GM08714 (cell line): ENCODE results near the gene GPR137B.
"Not testable (repeated sequence)": the region's sequence is repeated elsewhere in the genome, so short reads cannot be mapped to it uniquely, and the experiment has no call there.

ENCODE experiments used
- H3K4me3 ChIP-seq: fragments of 200-500 bp; sonication (Bioruptor generic); 2 replicates; pipeline ENCODE4 v1.5.1; 2014; ENCODE audit warnings: mild to moderate bottlenecking, low read length, inconsistent platforms
- ZNF274 ChIP-seq: IDR thresholded peaks from 2 replicates; pipeline ENCODE4 v1.6.1; 2012; ENCODE audit warnings: mild to moderate bottlenecking, low read depth, low read length

GPR137B gene

DNA sequence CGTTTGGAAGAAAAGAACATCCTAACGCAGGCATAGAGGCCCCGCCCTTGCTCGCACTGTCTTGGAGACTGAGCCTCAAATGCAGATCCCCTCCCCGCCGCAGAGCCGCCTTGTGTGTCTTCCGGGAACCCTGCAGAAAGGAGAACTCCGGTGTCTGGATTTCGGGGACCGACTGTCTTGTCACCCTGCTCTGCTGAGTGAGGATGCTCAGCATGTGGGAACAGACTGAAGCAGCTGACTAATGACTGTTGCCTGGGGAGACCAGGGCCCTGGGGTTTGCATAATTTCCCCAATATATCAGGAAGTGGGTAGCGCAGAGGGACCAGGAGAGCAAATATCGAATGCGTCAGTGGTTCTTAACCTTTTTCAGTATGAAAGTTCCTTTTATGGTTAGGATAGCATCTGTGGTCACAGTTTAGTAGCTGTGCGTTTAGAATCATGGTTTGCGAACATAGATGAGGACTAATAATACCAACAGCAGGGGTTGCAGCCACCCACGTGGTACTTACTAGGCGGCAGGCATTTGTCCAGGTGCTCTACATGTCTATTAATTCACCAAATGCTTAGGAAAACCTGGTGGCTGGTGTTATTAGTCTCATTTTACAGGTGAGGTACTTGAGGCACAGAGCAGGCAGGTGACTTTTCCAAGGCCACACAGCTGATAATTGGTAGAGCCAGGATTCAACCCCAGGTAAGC is 14.3 kb downstream of the GPR137B start:
- no peak for TF ChIP-seq ZNF274
- no peak overlapping the region; the same call in 1 of the 2 replicates for H3K4me3 ChIP-seq

DNA sequence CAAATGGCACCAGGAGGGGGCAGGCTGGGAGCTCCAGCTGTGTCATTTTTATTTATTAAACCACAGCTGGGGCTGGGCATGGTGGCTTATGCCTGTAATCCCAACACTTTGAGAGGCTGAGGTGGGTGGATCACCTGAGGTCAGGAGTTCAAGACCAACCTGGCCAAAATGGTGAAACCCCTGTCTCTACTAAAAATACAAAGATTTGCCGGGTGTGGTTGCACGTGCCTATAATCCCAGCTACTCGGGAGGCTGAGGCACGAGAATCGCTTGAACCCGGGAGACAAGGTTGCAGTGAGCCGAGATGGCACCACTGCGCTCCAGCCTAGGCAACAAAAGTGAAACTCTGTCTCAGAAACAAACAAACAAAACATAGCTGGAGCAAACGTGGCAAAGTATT is 15.7 kb downstream of the GPR137B start:
- H3K4me3 ChIP-seq: not testable (repeated sequence)

DNA sequence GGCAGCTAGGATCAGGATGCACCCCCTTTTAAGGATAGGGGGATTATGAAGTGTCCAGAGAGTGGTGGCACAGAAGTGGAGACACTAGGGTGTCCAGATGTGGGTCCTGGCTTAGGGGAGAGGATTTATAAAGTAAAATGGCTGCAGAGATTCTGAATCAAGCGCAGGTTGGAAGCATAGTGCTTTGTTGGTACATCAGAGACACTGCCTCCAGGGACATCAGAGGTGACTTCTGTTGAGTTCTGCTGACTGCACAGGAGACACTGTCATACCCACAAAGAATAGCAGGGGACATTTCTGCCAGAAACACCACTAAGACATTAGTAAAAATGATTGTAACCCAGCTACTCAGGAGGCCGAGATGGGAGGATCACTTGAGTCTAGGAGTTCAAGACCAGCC is 16.4 kb downstream of the GPR137B start:
- no peak for TF ChIP-seq ZNF274
- H3K4me3 ChIP-seq: no peak overlapping the region

DNA sequence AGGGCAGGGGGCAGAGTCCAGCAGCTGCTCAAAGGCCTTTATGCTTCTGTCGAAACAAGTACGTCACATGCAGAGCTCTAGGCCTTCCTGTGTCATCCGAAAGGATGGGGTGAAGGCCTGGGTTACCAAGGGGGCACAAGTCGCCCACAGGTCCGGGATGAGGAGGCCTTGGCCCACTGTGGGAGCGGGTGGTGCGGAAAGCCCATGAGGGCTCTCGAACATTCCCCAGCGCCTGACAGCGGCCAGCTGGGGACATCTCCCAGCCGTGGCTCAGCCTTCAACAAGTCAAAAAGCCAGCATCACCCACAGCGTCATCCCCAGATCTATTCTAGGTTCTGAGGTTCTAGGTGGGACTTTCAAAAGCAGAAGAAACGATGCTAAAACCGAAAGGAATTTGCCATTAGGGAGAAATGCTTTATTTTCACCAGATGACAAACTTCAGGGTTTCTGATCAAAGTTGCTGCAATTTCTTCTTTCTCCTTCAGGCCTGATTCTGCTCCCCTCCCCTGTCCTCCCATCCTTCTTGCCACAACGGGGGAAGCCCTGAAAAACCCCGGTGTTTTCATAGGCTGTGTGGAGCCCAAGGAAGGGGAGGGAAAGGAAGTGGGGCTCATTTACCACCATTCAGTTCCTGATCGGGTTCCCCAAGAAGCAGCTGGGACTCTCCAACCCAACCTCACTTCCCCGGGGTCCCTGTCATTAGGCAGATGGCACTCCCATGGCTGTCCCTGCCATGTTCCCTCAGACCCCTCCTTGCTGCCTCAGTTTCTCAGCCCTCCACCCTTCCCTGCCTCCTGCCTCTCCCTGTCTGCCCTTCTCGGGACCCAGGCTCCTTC is 17.6 kb downstream of the GPR137B start:
- H3K4me3 ChIP-seq: peak overlapping the region; percentile 5; the same call in 1 of the 2 replicates
- no peak for TF ChIP-seq ZNF274

DNA sequence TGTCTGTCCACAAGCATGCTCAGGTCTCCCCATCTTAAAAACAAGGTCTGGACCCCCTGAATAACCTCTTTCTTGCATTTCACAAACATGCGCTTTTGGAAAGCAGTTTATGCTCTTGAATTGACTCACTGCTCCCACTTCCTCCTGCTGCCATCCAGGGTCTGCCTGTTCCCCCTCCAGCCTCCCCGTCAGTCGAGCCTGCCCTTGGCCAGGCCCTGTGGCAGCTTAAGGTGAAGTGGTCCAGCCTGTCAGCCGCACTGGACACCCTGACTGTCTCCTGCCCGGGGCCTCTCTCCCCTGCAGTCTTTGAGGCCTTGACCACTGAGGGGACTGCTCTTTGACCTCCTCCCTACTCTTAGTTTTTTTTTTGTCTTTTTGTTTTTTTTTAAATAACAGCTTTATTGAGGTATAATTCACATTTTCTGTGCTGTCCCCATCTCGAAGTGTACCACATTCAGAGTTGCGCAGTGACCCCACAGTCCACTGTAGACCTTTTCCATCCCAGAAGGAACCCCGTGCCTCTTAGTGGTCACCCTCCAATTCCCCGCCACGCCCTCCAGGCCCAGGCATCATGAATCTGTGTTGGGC is 18.3 kb downstream of the GPR137B start:
- no peak for TF ChIP-seq ZNF274
- H3K4me3 ChIP-seq: peak overlapping the region; percentile 5; the same call in 1 of the 2 replicates

DNA sequence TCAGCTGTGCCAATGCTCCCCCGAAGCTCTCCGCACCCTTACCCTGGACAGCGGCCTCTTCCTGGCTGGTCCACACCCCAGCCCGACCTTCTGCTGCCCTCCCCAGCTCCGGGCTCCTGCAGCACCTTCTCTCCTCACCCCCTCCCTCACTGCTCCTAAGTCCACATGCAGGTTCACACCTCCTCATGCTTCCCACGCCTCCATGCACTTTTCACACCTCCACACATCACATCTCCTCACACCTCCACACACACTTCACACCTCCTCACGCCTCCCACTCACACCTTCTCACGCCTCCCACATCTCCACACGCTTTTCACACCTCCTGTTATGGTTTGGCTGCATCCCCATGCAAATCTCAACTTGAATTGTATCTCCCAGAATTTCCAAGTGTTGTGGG is 18.9 kb downstream of the GPR137B start:
- no peak for TF ChIP-seq ZNF274
- no peak overlapping the region for H3K4me3 ChIP-seq

DNA sequence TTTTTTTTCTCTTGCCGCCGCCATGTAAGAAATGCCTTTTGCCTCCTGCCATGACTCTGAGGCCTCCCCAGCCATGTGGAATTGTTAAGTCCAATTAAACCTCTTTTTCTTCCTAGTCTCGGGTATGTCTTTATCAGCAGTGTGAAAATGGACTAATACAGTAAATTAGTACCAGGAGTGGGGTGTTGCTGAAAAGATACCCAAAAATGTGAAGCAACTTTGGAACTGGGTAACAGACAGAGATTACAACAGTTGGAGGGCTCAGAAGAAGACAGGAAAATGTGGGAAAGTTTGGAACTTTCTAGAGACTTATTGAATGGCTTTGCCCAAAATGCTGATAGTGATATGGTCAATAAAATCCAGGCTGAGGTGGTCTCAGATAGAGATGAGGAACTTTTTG is 19.4 kb downstream of the GPR137B start:
- H3K4me3 ChIP-seq: not testable (repeated sequence)

DNA sequence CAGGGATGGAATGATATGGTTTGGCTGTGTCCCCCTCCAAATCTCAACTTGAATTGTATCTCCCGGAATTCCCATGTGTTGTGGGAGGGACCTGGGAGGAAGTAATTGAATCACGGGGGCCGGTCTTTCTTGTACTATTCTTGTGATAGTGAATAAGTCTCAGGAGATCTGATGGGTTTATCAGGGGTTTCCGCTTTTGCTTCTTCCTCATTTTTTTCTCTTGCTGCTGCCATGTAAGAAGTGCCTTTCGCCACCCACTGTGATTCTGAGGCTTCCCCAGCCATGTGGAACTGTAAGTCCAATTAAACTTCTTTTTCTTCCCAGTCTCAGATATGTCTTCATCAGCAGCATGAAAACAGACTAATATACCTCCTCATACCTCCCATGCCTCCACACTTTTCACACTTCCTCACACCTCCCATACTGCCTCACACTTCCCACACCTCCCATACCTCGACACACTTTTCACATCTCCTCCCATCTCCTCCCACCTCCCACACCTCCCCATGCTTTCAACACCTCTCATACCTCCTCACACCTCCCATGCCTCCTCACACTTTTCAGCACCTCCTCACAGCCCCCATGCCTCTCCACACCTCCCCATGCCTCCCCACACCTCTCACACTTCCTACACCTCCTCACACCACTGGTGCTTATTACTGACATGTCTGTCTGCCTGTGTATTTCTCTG is 21.3 kb downstream of the GPR137B start:
- TF ChIP-seq ZNF274: no peak
- H3K4me3 ChIP-seq: no peak overlapping the region

DNA sequence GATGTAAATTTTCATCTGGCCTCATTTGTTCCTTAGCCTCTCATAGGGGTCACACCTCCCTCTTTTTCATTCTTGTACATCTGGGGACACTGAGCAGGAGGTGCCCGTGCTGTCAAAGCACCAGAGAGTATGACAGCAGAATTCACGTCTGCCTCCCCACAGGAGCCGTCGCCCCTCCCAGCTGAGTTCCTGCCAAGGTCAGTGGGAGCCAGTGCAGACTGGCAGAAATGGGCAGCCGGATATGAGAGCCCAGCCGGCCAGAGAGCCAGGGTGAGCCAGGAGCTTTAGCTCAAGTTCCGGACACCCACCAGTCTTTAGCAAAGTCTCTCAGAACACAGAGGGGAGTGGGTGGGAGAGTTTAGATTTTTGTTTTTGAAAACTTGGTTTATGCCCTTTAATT is 21.9 kb downstream of the GPR137B start:
- H3K4me3 ChIP-seq: no peak overlapping the region
- TF ChIP-seq ZNF274: no peak

DNA sequence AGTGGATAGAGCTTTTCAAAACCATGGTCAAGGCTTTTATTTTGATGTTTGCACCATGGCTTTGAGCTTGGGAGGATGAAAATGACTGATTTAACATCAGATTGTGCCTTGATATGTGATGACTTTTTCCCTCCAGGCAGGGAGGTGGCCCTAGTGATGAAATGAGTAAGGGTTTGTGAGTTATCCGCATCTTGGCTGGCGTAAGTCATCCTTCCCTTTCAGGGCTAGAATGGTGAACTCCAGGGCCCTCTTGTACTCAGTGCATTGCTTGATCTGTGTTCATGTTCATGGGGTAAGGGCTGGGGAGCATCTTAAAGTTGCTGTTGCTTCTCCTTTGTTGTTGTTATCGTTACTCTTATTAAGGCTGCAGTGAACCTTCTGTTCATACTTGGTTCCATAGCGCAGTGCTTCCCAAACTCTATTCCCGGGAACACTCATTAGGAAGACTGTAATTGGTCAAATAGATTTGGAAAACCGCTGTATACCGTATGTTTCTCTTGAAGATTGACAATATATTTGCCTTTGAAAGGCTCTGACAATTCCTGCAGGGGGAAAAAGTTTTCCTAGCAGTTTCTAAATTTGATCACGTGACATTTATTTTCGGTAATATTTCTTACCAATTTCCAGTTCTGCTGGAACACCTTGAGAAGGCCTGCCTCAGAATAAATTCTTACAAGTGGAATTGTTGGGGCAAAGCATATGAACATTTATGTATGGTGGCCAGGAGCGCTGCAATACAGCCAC is 23.1 kb downstream of the GPR137B start:
- no peak overlapping the region for H3K4me3 ChIP-seq
- no peak for TF ChIP-seq ZNF274

DNA sequence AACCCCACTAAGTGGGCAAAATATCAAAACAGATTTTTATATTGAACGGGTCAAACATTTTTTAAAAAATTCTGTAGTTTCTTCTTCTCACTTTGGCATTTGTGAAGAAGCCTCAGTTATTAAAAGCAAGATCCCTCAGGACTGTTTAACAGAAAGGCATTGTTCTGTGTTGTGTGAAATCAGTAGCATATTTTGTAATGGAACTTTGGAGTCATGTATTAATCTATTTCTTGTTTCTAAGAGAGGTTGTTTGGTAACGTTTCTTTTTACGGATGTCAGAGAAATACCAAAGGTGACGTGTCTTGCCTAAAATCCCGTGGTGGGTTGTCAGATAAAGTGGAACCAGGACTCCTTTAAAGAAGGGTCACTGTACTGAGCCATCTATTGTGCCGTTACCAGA is 23.7 kb downstream of the GPR137B start:
- TF ChIP-seq ZNF274: no peak
- no peak overlapping the region for H3K4me3 ChIP-seq

DNA sequence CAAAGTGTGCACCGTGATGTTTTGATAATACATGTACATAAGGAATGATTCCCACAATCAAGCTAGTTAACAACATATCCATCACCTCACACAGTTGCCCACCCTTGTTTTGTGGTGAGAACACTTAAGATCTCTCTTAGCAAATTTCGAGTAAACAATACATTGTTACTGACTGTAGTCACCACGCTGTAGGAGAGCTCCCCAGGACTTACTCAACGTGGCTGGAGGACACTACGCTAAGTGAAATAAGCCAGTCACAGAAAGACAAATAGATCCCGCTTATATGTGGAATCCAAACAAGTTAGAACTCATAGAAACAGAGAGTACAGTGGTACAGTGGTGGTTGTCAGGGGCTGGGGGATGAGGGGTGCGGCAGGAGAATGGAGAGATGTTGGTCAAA is 24.8 kb downstream of the GPR137B start:
- TF ChIP-seq ZNF274: no peak
- no peak overlapping the region for H3K4me3 ChIP-seq

DNA sequence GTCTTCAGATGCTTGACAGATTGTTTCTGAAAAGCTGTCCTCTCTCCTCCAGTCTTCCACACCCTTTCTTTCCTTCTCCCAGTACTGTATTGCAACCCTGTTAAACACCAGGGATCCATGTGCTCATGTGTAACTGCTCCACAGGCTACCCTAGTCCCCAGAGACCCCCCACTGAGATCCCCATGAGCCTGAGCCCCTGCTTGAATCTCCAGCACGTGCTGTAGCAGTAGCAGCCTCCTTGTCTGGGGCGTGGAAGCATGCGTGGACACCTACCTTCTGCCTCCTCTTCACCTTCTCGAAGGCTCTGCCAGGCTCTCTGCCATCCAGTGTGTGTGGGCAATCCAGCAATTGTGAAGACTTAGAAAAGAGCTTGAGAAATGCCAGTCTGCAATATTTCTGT is 25.2 kb downstream of the GPR137B start:
- no peak for TF ChIP-seq ZNF274

DNA sequence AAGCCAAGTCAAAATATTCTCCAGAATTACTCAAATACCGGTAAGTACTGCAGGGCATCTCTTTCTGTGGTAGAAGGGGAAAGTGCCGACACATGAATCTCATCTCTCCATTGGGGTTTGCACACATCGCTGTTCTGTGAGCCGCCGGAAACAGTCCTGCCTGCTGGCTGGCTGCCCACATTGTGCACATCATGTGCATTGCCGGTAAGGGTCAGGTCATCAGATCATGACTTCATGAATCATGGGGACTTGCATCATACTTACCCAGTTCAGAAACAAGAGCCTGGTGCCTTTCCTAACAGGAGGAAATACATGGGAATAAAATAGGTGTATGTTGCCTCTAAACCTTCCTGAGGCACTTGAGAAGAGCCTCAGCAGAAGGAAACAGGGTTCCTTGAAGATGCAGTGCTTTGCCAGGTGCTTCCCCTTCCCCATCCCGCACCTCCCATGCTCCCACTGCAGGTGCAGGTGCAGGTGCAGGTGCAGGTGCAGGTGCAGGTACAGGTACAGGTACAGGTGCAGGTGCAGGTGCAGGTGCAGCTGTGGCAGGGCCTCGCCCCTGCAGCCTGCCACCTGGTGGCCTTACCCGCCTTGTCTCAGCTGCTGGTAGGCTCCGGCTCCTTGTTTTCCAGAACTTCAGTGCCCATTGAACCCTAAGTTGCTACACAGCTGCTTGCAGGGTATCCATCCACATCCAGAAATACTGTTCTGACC is 26.5 kb downstream of the GPR137B start:
- TF ChIP-seq ZNF274: no peak
- no peak overlapping the region for H3K4me3 ChIP-seq

More for the DNA sequence above, 25.2 kb downstream of the GPR137B start:
- no peak overlapping the region for H3K4me3 ChIP-seq
